T-helper 2 cell treated with Interferon-gamma antibody and Interleukin-4, amounts not matched to agents 5 μg/mL and 100 μg/mL, for 36 hours (primary cell): ENCODE data around the gene ARFIP1.
"Not testable (repeated sequence)": the region's sequence is repeated elsewhere in the genome, so short reads cannot be mapped to it uniquely, and the experiment has no call there.

ENCODE experiments used
- DNase-seq: peaks from one replicate; pipeline ENCODE4 v3.0.0; 2021; ENCODE audit warnings: low spot score
- H3K27ac Mint-ChIP-seq: one replicate; pipeline ENCODE4 v1.8.0; 2021; ENCODE audit warnings: mild to moderate bottlenecking, mixed read lengths
- H3K27me3 Mint-ChIP-seq: one replicate; pipeline ENCODE4 v1.8.0; 2021; ENCODE audit warnings: low read depth, mixed read lengths
- H3K36me3 Mint-ChIP-seq: one replicate; pipeline ENCODE4 v1.8.0; 2021; ENCODE audit warnings: low read depth, mixed read lengths
- H3K4me1 Mint-ChIP-seq: one replicate; pipeline ENCODE4 v1.8.0; 2021; ENCODE audit warnings: low read depth, mixed read lengths
- H3K4me3 Mint-ChIP-seq: one replicate; pipeline ENCODE4 v1.8.0; 2022; ENCODE audit warnings: mild to moderate bottlenecking, moderate library complexity, mixed read lengths
- H3K9me3 Mint-ChIP-seq: one replicate; pipeline ENCODE4 v1.8.0; 2021; ENCODE audit warnings: mixed read lengths

The ARFIP1 gene

DNA sequence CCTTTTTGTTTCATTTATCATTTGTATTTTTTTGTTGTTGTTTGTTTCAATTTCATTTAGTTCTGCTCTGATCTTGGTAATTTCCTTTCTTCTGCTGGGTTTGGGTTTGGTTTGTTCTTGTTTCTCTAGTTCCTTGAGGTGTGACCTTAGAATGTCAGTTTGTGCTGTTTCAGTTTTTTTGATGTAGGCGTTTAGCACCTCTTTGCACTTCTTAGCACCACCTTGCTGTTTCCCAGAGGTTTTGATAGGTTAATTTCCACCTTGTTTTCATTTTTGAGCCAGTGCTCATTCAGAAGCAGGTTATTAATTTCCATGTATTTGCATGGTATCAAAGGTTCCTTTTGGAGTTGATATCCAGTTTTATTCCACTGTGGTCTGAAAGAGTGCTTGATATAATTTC is 60.0 kb downstream of the ARFIP1 start:
- DNase-seq, H3K27me3 Mint-ChIP-seq: not testable (repeated sequence)
- peak overlapping the region; percentile 9 for H3K4me3 Mint-ChIP-seq
- peaks cover 40% of the 10 kb centered on the region for H3K9me3 Mint-ChIP-seq
- peak overlapping the region; percentile 73 for H3K27ac Mint-ChIP-seq
- peaks cover 53% of the 10 kb centered on the region for H3K36me3 Mint-ChIP-seq
- H3K4me1 Mint-ChIP-seq: peaks cover 26% of the 10 kb centered on the region

DNA sequence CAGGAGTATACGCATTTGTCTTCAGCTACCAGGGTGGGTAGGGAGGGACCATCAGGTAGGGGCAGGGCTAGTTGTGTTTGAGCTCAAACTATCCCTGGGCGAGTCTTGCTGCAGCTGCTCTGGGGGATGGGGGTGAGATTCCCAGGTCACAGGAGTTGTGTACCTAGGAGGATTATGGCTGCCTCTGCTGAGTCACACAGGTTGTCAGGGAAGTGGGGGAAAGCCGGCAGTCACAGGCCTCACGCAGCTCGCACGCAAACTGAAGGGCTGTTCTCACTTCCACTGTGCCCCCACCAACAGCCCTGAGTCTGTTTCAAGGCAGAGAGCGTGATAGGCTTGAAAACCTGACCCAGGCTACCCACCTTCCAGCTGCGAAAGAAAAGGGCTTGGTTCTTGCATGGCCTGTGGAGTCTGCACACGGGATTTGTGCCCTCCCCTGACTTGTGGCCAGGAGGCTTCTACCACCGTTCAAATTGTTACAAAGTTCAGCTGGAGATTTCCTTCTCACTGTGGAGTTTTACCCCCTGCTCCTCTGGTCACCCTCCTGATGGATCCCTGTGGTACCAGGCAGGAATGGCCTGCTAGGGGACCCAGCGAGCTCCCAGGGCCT is 63.8 kb downstream of the ARFIP1 start:
- H3K27ac Mint-ChIP-seq: no peak overlapping the region
- peaks cover 26% of the 10 kb centered on the region for H3K36me3 Mint-ChIP-seq
- DNase-seq: no peak
- H3K9me3 Mint-ChIP-seq: peaks cover 31% of the 10 kb centered on the region
- H3K27me3 Mint-ChIP-seq: no peaks in the 10 kb centered on the region
- peaks cover 14% of the 10 kb centered on the region for H3K4me1 Mint-ChIP-seq
- no peak overlapping the region for H3K4me3 Mint-ChIP-seq

DNA sequence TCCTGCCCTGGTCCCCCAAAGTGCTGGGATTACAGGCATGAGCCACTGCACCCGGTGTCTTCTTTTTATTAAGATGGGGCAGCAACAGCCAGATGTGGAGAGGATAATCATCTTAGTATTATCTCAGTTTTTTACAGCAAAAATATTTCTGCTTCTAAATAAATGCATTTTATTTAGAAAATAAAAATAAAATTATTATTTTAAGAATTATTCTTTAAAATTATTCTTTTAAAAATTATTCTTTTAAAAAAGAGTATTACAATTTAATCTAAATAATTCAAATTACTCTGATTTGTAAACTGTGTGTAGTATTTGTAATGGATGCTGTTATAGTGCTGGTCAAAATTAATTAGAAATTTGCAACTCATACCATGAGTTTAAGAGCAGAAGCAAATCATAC is 67.6 kb downstream of the ARFIP1 start:
- DNase-seq: no peak
- H3K4me1 Mint-ChIP-seq: peaks cover 15% of the 10 kb centered on the region
- no peak overlapping the region for H3K27ac Mint-ChIP-seq
- H3K9me3 Mint-ChIP-seq: peaks cover 13% of the 10 kb centered on the region
- H3K36me3 Mint-ChIP-seq: peaks cover 9% of the 10 kb centered on the region
- no peaks in the 10 kb centered on the region for H3K27me3 Mint-ChIP-seq
- H3K4me3 Mint-ChIP-seq: no peak overlapping the region

DNA sequence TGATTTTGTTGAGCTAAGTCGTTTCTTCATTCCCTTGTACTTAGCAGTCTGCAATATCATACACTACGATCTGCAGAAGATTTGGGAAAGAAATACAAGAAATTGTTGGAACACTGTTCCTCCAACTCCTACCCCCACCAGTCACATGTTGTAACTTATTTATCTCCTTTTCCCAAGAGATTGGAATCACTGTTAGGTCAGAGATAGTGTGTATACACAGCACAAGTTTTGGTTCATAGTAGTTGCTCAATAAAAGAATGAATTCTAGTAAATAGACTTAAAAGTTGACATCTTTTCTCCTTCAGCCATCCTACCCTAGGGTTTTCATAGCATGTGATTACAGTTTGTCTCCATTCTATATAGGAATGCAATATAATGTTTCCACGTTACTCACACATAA is 68.8 kb downstream of the ARFIP1 start:
- no peak overlapping the region for H3K4me3 Mint-ChIP-seq
- peaks cover 16% of the 10 kb centered on the region for H3K9me3 Mint-ChIP-seq
- DNase-seq: no peak
- no peak overlapping the region for H3K27ac Mint-ChIP-seq
- H3K36me3 Mint-ChIP-seq: peaks cover 10% of the 10 kb centered on the region
- H3K4me1 Mint-ChIP-seq: peaks cover 15% of the 10 kb centered on the region
- no peaks in the 10 kb centered on the region for H3K27me3 Mint-ChIP-seq

DNA sequence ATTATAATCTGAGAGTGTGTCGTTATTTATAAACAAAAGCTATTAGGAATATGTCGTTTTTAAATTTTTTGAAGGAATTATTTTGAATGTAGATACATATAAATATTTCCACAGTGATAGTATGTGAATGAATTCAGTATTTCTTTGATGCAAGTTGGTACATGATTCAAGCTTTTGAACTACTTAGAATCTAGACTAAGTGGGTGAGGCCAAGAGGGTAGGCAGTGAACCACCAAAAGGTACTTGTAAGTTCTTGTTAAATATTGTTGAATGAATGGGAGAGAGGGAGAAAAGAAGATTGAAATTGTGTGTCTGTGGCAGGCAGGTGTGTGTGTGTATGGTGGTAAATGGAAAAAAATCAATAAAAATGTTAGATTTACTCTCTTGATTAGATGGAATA is 69.6 kb downstream of the ARFIP1 start:
- Mint-ChIP-seq H3K27ac (no peak overlapping the region), H3K27me3 (no peaks in the 10 kb centered on the region), H3K9me3 (peaks cover 21% of the 10 kb centered on the region), H3K4me1 (peaks cover 15% of the 10 kb centered on the region), H3K36me3 (peaks cover 13% of the 10 kb centered on the region), H3K4me3 (no peak overlapping the region)
- no peak for DNase-seq

DNA sequence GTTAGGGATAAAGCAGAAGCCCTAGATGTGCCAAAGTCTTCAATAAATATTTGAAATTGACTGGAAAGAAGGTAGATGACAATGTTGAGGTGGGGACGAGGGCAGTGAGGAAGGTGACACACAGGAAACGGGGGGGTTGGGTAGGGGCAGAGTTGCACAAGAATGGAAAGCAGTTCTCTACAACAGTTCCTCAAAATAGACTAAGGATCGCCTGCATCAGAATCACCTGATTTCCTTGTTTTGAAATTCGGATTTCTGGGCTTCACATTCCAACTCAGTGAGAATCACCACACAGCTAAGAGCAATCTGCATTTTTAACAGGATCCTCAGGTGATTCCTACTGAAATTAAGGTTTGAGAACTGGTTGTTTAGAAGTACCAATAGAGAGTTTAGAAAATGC is 70.6 kb downstream of the ARFIP1 start:
- H3K4me3 Mint-ChIP-seq: no peak overlapping the region
- no peaks in the 10 kb centered on the region for H3K27me3 Mint-ChIP-seq
- no peak overlapping the region for H3K27ac Mint-ChIP-seq
- peaks cover 26% of the 10 kb centered on the region for H3K9me3 Mint-ChIP-seq
- H3K36me3 Mint-ChIP-seq: peaks cover 16% of the 10 kb centered on the region
- DNase-seq: no peak
- H3K4me1 Mint-ChIP-seq: peaks cover 15% of the 10 kb centered on the region

DNA sequence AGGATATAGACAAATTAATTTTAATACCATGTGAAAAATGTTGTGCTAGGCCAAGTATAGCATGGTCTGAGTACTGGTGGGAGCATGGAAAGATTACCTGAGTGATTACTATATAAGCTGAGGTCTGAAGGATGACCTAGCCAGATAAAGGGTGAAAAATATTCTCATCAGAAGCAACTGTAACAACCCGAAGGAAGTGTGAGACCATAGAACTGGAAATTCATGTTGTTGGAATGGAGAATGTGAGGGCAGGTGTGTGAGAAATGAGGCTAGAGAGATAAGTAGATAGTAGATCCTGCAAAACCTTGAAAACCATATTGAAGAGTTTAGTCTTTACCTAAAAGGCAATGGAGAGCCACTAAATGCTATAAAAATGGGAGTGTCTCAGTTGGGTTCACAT is 71.5 kb downstream of the ARFIP1 start:
- Mint-ChIP-seq H3K27ac (no peak overlapping the region), H3K36me3 (peaks cover 16% of the 10 kb centered on the region), H3K9me3 (peaks cover 30% of the 10 kb centered on the region), H3K27me3 (no peaks in the 10 kb centered on the region), H3K4me3 (no peak overlapping the region), H3K4me1 (peaks cover 15% of the 10 kb centered on the region)
- DNase-seq: no peak

DNA sequence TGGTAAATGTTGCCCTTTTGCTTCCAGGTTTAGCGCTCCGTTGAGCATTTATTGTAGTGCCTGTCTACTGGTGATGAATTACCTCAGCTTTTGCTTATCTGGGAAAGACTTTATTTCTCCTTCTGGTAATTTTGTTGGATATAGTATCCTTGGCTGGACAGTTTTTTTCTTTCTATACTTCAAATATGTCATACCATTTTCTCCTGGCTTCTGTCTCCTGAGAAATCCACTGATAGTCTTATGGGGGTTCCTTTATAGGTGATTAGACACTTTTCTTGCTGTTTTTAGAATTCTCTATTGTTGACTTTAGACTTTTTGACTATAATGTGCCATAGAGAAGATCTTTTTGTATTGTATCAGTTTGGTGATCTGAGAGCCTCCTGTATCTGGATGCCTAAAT is 73.5 kb downstream of the ARFIP1 start:
- H3K27ac Mint-ChIP-seq: no peak overlapping the region
- H3K27me3 Mint-ChIP-seq: no peaks in the 10 kb centered on the region
- no peak for DNase-seq
- H3K4me3 Mint-ChIP-seq: no peak overlapping the region
- H3K36me3 Mint-ChIP-seq: peaks cover 16% of the 10 kb centered on the region
- peaks cover 14% of the 10 kb centered on the region for H3K4me1 Mint-ChIP-seq
- H3K9me3 Mint-ChIP-seq: peaks cover 30% of the 10 kb centered on the region

DNA sequence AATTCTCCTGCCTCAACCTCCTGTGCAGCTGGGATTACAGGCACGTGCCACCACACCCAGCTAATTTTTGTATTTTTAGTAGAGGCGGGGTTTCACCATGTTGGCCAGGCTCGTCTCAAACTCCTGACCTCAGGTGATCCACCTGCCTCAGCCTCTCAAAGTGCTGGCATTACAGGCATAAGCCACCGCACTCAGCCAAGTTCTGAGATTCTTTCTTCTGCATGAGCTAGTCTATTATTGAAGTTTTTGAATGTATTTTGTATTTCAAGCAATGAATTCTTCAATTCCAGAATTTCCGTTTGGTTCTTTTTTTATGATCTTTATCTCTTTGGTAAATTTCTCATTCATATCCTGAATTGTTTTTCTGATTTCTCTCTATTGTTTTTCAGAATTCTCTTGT is 74.3 kb downstream of the ARFIP1 start:
- H3K27ac Mint-ChIP-seq, H3K4me3 Mint-ChIP-seq, H3K27me3 Mint-ChIP-seq, DNase-seq: not testable (repeated sequence)
- Mint-ChIP-seq H3K9me3 (peaks cover 30% of the 10 kb centered on the region), H3K4me1 (peaks cover 14% of the 10 kb centered on the region), H3K36me3 (peaks cover 16% of the 10 kb centered on the region)

DNA sequence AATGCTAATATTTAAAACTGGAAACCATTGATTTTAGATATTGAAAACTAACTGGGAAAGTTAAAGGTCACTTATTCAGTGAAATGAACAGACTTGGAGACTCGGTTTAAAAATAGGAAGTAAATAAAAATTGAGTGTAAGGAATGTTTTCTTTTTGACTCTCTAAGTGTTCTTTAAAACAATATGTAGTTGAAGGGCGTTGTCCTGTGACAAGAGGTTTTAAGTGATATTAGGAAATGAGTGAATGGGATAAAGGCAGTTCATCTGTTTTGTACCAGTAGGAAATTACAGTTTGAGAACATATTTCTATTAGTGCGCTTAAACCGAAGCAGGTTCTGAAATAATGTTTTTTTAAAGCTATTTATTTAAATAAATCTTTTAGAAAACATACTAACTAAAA is 77.2 kb downstream of the ARFIP1 start:
- H3K4me1 Mint-ChIP-seq: no peaks in the 10 kb centered on the region
- H3K9me3 Mint-ChIP-seq: peaks cover 23% of the 10 kb centered on the region
- H3K4me3 Mint-ChIP-seq: no peak overlapping the region
- H3K27ac Mint-ChIP-seq: no peak overlapping the region
- H3K36me3 Mint-ChIP-seq: peaks cover 13% of the 10 kb centered on the region
- no peak for DNase-seq
- no peaks in the 10 kb centered on the region for H3K27me3 Mint-ChIP-seq

DNA sequence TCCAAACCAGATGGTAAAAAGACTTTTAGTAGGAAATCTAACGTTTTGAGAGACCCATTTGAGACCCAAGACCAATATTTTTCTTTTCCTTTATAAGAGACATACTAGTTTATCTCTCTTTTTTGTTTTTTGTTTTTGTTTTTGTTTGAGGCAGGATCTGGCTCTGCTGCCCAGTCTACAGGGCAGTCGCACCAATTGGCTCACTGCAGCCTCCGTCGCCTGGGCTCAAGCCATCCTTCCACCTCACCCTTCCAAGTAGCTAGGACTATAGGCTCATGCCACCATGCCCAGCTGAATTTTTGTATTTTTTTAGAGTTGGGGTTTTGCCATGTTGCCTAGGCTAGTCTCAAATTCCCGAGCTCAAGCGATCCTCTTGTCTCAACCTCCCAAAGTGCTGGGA is 79.2 kb downstream of the ARFIP1 start:
- Mint-ChIP-seq H3K9me3 (peaks cover 12% of the 10 kb centered on the region), H3K36me3 (peaks cover 6% of the 10 kb centered on the region), H3K27me3 (no peaks in the 10 kb centered on the region), H3K27ac (no peak overlapping the region), H3K4me1 (no peaks in the 10 kb centered on the region), H3K4me3 (no peak overlapping the region)
- DNase-seq: no peak

DNA sequence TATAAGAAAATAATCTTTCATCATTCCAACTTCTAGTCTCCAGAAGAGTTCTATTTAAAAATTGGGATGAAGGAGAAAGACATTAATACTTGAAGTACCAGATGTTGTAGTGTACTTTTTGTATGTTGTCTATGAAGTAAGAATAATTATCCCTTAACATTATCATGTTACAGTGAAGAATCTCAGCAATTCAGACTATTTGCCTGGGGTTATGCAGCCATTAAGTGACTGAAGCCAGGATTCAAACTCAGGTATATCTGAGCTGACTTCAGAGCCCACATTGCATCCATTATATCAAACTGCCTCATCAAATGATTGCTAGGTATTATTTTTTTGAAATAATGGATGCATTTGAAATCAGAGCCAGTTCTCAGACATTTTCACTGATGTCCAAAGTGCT is 80.3 kb downstream of the ARFIP1 start:
- Mint-ChIP-seq H3K27ac (no peak overlapping the region), H3K4me1 (no peaks in the 10 kb centered on the region), H3K9me3 (peaks cover 4% of the 10 kb centered on the region), H3K36me3 (no peaks in the 10 kb centered on the region), H3K4me3 (no peak overlapping the region), H3K27me3 (no peaks in the 10 kb centered on the region)
- DNase-seq: no peak

DNA sequence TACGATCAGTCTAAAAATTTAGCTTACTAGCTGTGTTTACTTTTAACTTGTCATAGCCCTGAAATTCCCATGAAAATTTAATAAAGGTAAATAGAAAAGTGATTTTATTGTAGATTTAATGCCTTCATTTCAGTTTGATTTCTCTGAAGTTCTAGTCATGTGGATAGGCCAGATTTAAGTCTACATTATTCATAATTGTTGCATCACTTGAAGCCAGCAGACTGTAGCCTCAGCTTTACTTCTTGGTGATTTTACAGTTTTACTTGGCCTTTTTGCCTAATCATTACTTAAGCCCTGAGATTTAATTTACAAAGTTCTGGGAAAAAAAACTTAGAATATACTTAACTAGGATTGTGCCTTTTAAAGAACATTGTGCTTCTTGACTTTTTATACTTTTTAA is 82.9 kb downstream of the ARFIP1 start:
- H3K9me3 Mint-ChIP-seq: no peaks in the 10 kb centered on the region
- no peaks in the 10 kb centered on the region for H3K4me1 Mint-ChIP-seq
- H3K27me3 Mint-ChIP-seq: no peaks in the 10 kb centered on the region
- H3K36me3 Mint-ChIP-seq: no peaks in the 10 kb centered on the region
- H3K4me3 Mint-ChIP-seq: no peak overlapping the region
- DNase-seq: no peak
- H3K27ac Mint-ChIP-seq: no peak overlapping the region

DNA sequence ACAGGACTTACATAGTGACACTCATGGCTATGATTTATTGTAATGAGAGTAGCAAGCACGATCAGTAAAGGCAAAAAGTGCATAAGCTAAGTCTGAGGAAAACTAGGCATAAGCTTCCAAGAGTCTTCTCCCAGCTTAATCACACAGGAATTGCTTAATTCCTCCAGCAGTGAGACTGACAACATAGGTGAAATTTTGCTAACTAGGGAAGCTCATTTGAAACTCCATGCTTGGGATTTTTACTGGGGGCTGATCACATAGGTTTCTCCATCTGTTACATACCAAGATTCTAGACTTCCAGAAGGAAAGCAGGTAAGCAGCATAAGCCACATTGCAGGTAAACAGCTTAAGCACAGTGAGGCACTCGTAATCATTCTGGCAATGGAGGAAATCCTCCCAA is 84.6 kb downstream of the ARFIP1 start:
- Mint-ChIP-seq H3K4me3 (no peak overlapping the region), H3K9me3 (no peaks in the 10 kb centered on the region), H3K36me3 (no peaks in the 10 kb centered on the region), H3K4me1 (no peaks in the 10 kb centered on the region), H3K27me3 (no peaks in the 10 kb centered on the region), H3K27ac (no peak overlapping the region)
- no peak for DNase-seq

DNA sequence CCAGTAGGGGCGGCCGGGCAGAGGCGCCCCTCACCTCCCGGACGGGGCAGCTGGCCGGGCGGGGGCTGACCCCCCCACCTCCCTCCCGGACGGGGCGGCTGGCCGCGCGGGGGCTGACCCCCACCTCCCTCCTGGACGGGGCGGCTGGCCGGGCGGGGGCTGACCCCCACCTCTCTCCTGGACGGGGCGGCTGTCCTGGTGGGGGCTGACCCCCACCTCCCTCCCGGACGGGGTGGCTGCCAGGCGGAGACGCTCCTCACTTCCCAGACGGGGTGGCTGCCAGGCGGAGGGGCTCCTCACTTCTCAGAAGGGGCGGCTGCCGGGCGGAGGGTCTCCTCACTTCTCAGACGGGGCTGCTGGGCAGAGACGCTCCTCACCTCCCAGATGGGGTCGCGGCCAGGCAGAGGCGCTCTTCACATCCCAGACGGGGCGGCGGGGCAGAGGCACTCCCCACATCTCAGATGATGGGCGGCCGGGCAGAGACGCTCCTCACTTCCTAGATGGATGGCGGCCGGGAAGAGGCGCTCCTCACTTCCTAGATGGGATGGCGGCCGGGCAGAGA is 86.8 kb downstream of the ARFIP1 start:
- not testable (repeated sequence) for H3K9me3 Mint-ChIP-seq, H3K36me3 Mint-ChIP-seq, DNase-seq, H3K27me3 Mint-ChIP-seq, H3K4me1 Mint-ChIP-seq, H3K27ac Mint-ChIP-seq, H3K4me3 Mint-ChIP-seq
